Measurements from ENCODE around the gene PEAK1.

The PEAK1 gene

GRCh38 chr15:77066971-77067690 is 352.8 kb downstream of the PEAK1 start (continued):
- TF ChIP-seq ZNF274 (IDR thresholded peaks at IDR 0.05; ENCODE audit: low read length) = no peak
- no peak for TF ChIP-seq ZNF274 (tag by site-specific recombination; IDR thresholded peaks at IDR 0.05; ENCODE audit: borderline replicate concordance)
- TF ChIP-seq ZNF24 (tag by site-specific recombination; IDR thresholded peaks at IDR 0.05) = 0 out of 2 replicates have a peak, but pooled peaks have one; percentile 64
- TF ChIP-seq ZNF155 (tag by site-specific recombination; IDR thresholded peaks at IDR 0.05) = no peak
- TF ChIP-seq PRDM10 (tag by site-specific recombination; IDR thresholded peaks at IDR 0.05) = peak; percentile 65; the same call in 1 of the 2 replicates
- TF ChIP-seq ZNF639 (tag by site-specific recombination; IDR thresholded peaks at IDR 0.05) = peak; percentile 85
- TF ChIP-seq YY1 (tag by site-specific recombination; IDR thresholded peaks at IDR 0.05) = peak; percentile 52; the same call in 1 of the 2 replicates
- no peak for TF ChIP-seq ZBTB26 (tag by site-specific recombination; optimal IDR thresholded peaks at IDR 0.05)
- no peak for TF ChIP-seq MZF1 (tag by site-specific recombination; IDR thresholded peaks at IDR 0.05; ENCODE audit: borderline replicate concordance)
- no peak for TF ChIP-seq ZFP41 (tag by site-specific recombination; IDR thresholded peaks at IDR 0.05; ENCODE audit: borderline replicate concordance)
- TF ChIP-seq KLF16 (tag by site-specific recombination; IDR thresholded peaks at IDR 0.05) = peak; percentile 78; the same call in 1 of the 2 replicates
- no peak for TF ChIP-seq ZBTB11 (tag by site-specific recombination; conservative IDR thresholded peaks at IDR 0.05; ENCODE audit: low read depth)
- peak; percentile 42; the same call in 1 of the 2 replicates for TF ChIP-seq ZNF610 (tag by site-specific recombination; IDR thresholded peaks at IDR 0.05; ENCODE audit: borderline replicate concordance)
- peak; percentile 97 for TF ChIP-seq OVOL3 (tag by site-specific recombination; IDR thresholded peaks at IDR 0.05)
- TF ChIP-seq ZBTB7A (tag by site-specific recombination; IDR thresholded peaks at IDR 0.05; ENCODE audit: low read depth) = no peak; the same call in 1 of the 2 replicates
- TF ChIP-seq ZNF473 (tag by site-specific recombination; IDR thresholded peaks at IDR 0.05) = no peak
- no peak for TF ChIP-seq ZNF658 (tag by site-specific recombination; IDR thresholded peaks at IDR 0.05)
- TF ChIP-seq ZSCAN18 (tag by site-specific recombination; IDR thresholded peaks at IDR 0.05) = no peak
- TF ChIP-seq ZNF335 (tag by site-specific recombination; conservative IDR thresholded peaks at IDR 0.05) = no peak
- TF ChIP-seq HOXD13 (CRISPR knock-in tag; IDR thresholded peaks at IDR 0.05; ENCODE audit: borderline replicate concordance) = peak; percentile 85; the same call in 1 of the 2 replicates
- TF ChIP-seq KLF17 (tag by site-specific recombination; IDR thresholded peaks at IDR 0.05) = 0 out of 2 replicates have a peak, but pooled peaks have one; percentile 24
- peak; percentile 90 for TF ChIP-seq KLF8 (tag by site-specific recombination; IDR thresholded peaks at IDR 0.05)
- peak; percentile 87; the same call in 1 of the 2 replicates for TF ChIP-seq ZNF561 (tag by site-specific recombination; IDR thresholded peaks at IDR 0.05; ENCODE audit: borderline replicate concordance)
- TF ChIP-seq ZNF501 (tag by site-specific recombination; IDR thresholded peaks at IDR 0.05) = 0 out of 2 replicates have a peak, but pooled peaks have one; percentile 41
- TF ChIP-seq ZNF302 (tag by site-specific recombination; IDR thresholded peaks at IDR 0.05; ENCODE audit: low read depth) = no peak
- TF ChIP-seq ZNF10 (tag by site-specific recombination; IDR thresholded peaks at IDR 0.05) = peak; percentile 67; the same call in 1 of the 2 replicates
- no peak for TF ChIP-seq ZNF350 (tag by site-specific recombination; IDR thresholded peaks at IDR 0.05)

Measured in HEK293 (cell line).